Measurements from ENCODE around the gene RNF213.
A peak's percentile ranks its signal among the peaks of the same experiment; 100 is the strongest.
"Not testable (repeated sequence)": the region's sequence is repeated elsewhere in the genome, so short reads cannot be mapped to it uniquely, and the experiment has no call there.

RNF213 gene

DNA sequence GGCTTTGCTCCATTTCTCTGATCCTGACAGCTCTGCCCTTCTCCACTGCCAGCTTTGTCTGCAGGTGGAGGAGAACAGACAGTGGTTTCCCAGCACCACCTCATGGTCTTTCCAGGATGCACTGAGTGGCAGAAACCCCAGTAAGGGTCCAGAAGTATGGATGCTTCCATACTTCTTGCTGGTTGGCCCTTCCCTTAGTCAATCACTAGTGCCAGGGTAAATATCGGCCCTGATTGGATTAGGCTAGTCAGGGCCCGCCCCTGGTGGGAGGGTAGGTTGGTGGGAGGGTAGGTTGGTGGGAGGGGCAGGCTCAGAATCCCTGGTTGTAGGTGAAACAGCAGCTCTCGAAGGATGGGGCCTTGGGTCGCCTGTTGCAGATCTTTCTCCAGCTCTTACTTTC, 10.2 kb downstream of the RNF213 start:
- DNase-seq (ENCODE audit: low read depth) = peak; percentile 34

DNA sequence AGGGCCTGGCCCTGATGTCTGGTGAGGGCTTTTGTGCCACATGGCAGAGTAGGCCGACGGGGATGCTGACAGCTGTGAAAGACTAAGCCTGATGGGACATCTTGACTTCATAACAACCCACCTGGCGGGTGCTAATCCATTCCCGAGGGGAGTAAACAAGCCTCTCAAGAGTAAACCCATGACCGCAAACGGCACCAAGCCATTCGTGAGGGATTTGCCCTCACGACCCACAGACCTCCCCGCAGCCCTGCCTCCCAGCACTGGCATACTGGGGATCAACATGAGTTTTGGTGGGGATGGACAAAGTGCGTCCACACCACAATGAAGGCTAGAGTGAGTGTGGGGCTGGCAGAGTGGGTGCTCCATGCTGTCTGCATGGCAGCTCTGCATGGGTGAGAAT, 11.7 kb downstream of the RNF213 start:
- no peak for DNase-seq (ENCODE audit: low read depth)

DNA sequence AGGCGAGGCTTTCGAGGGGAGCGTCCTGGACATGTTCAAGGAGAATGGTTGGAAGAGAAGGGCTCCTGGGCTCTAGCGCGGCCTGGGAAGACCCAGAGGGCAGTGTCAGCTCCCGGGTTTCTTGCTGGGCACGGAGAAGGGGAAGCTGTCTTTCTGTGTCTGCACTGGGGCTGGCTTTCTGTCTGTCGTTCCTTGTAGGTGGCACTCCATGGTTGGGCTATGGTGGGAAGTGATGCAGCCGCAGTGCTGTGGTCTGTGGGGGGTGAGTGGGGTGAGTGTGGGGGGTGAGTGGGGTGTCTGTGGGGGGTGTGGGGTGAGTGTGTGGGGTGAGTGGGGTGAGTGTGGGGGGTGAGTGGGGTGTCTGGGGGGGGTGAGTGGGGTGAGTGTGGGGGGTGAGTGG, 13.7 kb downstream of the RNF213 start:
- DNase-seq (ENCODE audit: low read depth) = no peak

DNA sequence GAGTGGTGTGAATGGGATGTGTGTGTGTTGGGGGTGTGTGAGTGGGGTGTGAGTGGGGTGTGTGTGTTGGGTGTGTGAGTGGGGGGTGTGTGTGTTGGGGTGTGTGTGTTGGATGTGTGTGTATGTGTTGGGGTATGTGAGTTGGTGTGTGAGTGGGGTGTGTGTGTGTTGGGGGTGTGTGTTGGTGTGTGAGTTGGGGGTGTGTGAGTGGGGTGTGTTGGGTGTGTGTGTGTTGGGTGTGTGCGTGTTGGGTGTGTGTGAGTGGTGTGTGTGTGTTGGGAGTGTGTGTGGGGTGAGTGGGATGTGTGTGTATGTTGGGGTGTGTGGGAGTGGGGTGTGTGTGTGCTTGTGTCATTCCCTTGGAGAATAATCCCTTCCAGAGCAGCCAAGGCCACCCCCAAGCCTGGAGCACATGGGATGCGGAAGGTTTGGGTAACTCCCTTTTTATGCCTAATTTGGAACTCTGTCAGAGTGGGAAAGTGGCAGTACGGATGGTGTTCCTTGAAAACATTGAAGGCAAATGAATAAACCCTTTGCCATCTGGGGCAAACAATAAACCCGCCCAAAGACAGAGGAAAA, 14.3 kb downstream of the RNF213 start:
- no peak for DNase-seq (ENCODE audit: low read depth)

DNA sequence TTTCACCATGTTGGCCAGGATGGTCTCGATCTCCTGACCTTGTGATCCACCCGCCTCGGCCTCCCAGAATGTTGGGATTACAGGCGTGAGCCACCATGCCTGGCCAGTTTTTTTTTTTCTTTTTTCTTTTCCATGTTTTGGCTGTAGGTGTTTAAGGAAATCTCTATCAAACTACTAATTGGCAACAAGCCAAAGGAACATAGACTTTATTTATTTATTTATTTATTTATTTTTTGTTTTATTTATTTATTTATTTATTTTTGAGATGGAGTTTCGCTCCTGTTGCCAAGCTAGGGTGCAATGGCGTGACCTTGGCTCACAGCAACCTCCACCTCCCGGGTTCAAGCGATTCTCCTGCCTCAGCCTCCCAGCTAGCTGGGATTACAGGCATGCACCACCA, 15.2 kb downstream of the RNF213 start:
- DNase-seq (ENCODE audit: low read depth) = not testable (repeated sequence)

DNA sequence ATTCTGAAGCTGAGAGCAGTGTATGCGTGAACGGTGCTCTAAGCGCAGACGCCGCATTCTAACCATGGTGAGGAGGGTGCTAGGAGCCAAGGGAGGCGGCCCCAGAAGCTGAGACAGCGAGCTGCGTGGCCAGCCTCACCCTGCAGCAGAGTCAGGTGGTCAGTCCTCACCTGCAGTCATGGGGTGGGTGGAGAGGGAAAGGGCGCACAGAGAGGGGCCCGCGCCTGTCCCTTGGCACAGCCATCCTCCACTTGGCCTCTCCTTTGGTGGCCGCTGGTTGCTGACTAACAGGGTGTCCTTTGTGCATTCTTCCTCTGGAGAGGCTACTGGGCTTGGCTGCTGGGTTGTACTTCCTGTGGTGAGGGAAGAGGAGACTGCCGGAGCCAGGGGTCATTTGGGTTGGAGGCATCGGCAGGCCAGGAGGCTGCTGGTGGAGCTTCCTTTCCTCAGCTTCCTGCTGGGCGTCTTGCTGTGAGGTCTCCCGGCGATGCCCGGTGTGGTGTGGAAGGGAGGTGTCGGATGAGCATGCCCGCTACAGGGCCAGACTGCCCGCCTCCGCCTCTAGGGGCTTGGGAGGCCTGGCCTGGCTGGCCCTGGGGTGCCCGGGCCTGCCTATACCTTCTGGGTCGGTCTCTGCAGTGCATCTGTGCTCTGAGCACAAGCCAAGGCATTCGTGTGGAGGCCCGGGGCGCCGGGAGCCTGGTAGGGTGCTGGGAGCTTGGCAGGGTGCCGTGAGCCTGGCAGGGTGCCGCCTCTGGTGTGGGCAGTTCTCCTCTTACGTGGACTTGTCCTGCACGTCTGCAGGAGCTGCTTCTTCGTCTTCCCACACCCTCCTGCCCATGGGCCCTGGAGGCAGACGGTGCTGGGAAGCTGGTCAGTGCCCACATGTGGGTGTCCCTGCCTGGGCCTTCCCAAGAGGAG, 17.4 kb downstream of the RNF213 start:
- peak; percentile 35 for DNase-seq (ENCODE audit: low read depth)

DNA sequence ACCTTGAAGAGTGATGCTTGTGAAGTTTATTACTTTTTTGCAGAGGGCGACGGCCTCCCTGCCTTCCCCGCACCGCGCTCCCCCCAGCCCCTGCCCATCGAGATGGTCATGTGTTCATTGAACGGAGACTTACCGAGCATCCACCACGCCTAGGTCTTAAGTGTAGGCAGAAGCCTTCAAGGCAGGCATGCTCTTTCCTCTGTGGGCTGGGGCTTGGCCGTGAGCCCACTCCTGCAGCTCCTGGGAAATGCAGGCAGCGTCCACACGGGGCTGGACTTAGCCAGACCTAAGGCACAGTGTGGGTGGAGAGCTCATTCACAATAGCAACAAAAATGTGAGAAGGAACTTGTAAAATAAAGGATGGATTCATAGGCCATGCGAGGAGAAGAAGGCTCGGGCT, 19.2 kb downstream of the RNF213 start:
- DNase-seq (ENCODE audit: low read depth) = peak; percentile 95

DNA sequence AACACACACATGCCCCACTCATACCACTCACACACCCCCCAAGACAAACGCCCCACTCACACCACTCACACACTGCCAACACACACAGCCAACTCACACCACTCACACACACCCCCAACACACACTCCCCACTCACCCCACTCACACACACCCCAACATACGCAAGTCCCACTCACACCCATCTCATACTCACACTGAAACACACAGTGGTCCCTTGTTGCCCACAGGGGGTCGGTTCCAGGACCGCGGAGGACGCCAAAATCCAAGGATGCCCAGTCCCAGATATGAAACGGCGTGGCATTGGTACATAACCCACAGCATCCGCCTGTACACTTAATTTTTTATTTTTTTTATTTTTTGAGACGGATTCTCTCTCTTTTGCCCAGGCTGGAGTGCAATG, 20.9 kb downstream of the RNF213 start:
- no peak for DNase-seq (ENCODE audit: low read depth)

DNA sequence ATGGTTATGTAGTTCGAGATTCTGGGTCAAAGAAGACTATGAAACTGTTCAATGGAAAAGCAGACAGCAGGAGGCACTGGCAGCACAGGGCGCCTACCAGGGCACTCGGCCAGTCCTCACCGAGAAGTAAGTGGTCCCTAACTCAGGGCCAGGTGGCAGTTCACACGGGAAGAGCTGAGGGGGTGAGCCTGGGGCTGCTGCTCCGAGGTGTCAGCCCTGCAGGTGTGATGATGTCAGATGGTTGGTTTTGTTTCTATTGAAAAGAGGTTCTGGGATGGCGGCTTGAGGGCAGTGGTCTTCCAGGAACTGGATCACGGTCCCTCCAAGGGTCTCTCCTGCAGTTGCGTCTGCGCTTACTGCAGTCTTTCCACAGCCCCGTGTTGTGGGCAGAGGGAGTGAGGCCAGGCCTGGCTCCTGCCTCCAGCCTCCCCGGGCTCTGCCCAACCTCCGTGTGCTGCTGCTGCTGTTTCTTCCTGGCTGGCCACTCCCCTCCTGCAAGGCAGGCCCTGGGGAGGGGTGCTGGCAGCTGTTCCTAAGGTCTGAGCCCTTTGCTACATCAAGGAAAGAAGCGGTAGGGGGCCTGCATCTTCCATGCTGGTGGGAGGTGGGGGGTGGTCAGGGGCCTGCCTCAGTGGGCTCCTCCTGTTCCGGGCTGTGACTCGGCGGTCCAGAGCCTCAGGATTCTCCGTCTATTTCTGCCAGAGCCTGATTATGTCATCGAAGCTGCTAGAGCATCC, 22.6 kb downstream of the RNF213 start:
- DNase-seq (ENCODE audit: low read depth) = no peak

DNA sequence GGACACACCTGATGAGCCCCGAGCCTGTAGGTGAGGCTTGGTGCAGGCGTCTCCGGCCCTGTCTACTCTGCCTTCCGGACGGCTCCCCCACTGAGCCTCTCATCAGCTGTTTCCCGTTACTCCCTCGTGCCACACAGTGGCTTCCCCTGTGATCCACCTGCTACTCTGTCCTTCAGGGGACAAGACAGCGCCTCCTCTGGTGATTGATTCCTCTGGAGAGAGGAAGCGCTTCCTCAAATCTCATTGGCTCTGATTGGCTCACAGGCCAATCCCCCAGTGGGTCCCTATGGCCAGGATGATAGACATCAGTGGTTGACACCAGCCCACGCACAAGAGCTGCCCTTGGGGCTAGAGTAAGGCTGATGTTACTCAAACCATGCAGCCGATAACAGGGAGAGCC, 24.0 kb downstream of the RNF213 start:
- no peak for DNase-seq (ENCODE audit: low read depth)

DNA sequence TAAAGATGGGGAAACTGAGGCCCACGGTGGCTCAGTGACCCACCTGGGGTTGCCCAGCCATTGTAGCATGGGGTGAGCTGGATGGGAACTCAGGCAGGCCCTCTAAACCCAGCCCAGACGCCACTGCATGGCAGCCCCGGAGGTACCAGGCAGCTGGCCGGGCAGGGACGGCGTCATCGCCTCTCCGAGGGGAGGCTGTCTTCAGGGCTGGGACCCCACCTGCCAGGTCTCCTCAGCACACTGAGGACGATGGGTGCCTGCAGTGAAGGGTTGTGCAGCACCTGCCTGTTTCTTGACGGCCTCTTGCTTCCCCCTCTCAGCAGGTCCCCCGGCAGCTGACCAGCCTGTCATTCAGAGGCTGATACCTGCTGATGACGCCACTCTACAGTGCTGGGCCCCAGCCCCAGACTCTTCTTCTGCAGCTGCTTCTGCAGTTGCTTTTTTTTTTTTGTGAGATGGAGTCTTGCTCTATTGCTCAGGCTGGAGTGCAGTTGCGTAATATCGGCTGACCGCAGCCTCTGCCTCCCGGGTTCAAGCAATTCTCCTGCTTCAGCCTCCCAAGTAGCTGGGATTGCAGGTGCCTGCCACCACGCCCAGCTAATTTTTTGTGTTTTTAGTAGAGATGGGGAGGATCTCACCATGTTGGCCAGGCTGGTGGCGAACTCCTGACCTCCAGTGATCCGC, 24.7 kb downstream of the RNF213 start:
- no peak for DNase-seq (ENCODE audit: low read depth)

DNA sequence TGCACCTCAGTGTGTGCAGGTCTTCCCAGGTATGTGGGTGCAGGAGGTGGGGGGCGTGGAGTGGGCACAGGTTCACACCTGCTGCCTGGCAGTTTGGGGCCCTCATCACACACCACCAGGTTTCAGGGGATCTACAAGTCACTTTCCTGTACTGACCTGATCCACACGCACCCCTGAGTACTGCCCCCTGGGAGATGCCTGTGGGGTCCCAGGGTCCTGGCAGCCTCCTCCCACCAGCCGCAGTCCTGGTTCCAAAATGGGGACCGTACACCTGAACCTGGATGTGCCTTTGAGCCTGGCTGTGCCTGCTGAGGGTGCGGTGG, 25.9 kb downstream of the RNF213 start:
- DNase-seq (ENCODE audit: low read depth) = no peak

DNA sequence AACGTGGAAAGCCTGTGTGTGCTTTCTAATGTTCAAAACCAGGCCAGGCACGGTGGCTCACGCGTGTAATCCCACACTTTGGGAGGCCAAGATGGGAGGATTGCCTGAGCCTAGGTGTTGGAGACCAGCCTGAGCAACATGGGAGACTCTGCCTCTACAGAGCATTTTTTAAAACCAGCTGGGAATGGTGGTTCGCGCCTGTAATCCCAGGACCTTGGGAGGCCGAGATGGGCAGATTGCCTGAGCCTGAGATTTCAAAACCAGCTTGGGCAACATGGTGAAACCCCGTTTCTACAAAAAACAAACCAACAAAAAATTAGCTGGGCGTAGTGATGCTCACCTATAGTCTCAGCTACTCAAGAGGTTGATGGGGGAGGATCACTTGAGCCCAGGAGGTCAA, 26.4 kb downstream of the RNF213 start:
- DNase-seq (ENCODE audit: low read depth) = peak; percentile 31

DNA sequence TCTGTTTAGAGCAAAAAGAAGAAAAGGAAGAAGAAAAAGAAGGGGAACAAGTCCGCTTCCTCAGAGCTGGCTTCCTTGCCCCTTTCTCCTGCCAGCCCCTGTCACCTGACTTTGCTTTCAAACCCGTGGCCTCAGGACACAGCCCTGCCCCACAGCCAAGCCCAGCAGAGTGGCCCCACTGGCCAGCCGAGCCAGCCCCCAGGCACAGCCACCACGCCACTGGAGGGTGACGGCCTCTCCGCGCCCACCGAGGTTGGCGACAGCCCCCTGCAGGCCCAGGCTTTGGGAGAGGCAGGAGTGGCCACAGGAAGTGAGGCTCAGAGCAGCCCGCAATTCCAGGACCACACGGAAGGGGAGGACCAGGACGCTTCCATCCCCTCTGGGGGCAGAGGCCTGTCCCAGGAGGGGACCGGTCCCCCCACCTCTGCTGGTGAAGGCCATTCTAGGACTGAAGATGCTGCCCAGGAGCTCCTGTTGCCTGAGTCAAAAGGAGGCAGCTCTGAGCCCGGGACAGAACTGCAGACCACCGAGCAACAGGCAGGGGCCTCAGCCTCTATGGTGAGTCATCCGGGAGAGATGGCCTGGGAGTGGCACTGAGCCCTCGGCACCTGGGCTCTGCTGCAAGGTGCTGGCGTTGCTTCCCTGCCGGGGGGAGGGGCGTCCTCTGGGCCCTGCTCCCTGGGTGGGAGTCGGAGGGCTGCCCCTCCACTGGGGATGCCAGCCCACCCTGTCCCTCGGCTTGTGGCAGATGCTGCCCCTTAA, 27.3 kb downstream of the RNF213 start:
- DNase-seq (ENCODE audit: low read depth) = no peak

DNA sequence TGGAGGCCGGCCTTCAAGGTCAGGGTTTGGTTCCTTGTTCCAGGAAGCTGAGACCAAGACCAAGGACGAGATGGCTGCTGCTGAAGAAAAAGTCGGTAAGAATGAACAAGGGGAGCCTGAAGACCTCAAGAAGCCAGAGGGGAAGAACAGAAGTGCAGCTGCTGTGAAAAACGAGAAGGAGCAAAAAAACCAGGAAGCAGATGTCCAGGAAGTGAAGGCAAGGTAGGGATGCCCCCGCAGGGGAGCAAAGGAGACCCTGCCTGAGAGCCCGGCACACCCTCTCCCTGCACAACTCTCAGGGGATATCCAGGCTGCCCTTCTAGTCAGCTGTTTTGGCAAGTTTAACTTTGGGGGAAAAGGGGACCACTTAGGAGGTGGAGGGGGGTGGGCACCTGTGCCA, 29.0 kb downstream of the RNF213 start:
- DNase-seq (ENCODE audit: low read depth) = no peak

DNA sequence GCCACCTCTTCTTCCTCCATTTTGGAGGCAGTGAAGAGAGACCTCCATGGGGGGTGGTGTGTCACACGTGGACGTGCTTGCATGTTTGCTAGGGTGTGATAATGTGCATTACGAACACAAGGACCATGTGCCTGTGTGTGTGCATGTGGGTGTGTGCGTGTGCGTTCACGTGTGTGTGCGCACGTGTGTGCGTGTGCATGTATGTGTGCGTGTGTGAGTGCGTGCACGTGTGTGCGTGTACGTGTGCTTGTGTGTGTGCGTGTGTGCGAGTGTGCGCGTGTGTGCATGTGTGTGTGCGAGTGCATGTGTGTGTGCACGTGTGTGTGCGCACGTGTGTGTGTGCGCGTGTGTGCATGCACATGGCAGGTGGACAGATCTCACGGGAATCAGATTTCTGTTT, 29.5 kb downstream of the RNF213 start:
- DNase-seq (ENCODE audit: low read depth) = no peak

DNA sequence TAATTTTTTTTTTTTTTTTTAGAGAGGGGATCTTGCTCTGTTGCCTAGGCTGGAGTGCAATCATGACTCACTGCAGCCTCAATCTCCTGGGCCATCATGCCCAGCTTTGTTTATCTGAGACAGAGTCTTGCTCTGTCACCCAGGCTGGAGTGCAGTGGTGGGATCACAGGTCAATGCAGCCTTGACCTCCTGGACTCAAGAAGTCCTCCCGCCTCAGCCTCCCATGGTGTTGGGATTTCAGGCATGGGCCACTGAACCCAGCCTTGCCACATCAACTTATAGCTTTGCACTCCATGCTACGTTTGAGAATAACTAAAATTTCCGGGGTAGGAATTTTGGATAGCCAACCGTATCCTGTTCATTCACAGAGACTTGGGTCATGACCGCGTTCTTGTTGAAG, 30.6 kb downstream of the RNF213 start:
- no peak for DNase-seq (ENCODE audit: low read depth)

DNA sequence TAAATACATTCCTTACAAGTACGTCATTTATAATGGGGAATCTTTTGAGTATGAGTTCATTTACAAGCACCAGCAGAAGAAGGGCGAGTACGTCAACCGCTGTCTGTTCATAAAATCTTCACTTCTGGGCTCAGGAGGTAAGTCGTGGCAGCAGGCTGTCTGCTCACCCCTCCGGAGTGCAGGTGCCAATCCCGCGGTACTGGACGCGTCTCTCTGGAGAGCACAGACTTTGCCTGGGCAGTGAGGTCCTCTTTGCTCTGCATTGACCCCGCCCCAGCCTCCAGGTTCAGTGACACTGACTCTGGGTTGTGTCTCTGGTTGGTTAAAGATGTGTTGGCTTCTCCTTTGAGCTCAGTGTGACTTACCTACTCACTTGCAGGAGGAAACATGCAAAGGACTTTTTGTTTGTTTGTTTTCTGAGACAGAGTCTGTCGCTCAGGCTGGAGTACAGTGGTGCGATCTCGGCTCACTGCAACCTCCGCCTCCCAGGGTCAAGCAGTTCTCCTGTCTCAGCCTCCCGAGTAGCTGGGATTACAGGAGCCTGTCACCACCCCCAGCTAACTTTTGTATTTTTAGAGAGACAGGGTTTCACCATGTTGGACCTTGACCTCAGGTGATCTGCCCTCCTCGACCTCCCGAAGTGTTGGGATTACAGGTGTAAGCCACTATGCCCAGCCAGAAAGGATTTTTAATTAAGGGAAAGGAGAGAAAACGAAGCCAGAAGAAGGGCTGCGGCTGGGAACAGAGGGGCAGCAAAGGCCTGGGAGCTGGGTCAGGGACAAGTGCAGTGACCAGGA, 31.2 kb downstream of the RNF213 start:
- DNase-seq (ENCODE audit: low read depth) = no peak

DNA sequence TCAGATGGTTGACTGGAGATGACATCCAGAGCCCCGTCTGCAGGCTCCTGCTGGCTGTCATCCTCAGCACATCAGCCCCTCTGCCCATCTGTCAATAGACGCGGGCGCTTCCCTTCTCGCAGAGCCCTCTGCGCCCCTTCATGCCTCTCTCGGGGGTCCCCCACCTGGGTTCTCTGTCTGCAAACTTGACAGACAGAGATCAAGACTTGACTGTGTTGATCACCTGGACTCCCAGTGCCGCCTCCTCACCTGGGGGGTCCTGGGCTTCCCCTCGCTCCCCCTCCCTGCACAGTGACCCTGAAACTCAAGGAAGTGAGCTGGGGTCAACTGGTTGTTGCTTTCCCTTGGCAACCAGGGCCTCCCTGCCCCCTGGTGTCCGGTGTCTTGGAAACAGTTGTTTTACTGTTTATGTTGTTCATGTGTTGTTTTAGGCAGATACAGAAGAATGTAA, 31.9 kb downstream of the RNF213 start:
- no peak for DNase-seq (ENCODE audit: low read depth)

DNA sequence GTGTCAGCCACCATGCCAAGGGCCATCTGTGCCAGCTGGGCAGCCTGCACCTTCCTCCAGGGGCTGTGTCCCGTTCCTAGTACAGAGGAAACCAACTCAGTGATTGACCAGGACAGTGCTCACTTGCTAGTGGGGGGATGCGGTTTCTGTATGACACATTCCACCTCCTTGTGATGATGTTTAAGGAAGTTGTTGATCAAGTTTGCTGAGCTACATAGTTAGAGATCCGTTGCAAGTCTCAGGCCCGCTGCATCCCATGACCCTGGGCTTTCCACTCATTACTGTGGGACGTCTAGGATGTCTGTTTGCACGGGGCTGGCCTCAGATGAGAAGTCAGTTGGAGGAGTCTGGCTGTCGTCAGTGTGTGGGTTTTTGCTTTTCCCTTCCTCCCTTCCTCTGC, 33.6 kb downstream of the RNF213 start:
- DNase-seq (ENCODE audit: low read depth) = no peak

DNA sequence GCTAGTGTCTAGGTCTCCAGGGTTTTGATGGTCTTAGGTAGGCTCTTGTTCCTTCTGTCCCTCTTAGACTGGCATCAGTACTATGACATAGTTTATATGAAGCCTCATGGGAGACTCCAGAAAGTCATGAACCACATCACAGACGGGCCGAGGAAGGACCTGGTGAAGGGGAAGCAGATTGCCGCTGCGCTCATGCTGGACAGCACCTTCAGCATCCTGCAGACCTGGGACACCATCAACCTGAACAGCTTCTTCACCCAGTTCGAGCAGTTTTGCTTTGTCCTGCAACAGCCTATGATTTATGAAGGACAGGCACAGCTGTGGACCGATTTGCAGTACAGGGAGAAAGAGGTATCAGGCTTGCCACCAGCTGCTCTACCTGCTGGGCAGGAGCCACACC, 34.0 kb downstream of the RNF213 start:
- no peak for DNase-seq (ENCODE audit: low read depth)

Measured in iris pigment epithelial cell (primary cell).